Stimulated activated CD4-positive, alpha-beta T cell treated with anti-CD3 and anti-CD28 coated beads, Interleukin-12 subunit alpha, Interleukin-12 subunit beta, amount 100 ng/mL, for 4 hours (primary cell): ENCODE data around the gene FCAMR.
A peak's percentile ranks its signal among the peaks of the same experiment; 100 is the strongest.

Experiments
- DNase-seq: peaks from one replicate; pipeline ENCODE4 v3.0.0-alpha.2; 2020

The FCAMR gene

DNA sequence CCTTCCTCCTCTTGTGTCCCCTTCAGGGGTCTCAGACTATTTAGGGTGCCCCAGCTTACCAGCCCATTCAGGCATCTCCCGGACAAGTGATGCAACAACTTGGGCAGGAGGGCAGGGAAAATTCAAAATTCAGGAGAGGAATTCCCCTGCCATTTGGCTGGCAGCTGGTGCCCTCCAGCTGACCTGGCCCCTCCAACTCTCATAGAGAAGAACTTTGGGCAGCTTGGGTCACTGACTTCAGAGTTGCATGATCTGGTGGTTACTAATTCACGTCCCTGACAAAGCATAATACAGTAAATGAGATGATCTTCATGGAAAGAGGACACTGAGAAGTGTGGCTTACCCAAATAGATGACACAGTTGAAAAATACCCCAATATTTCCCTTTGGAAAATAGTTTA lies at the start of gene FCAMR:
FCAMR (minus strand) TSS at position 15 of the 400 bp plus-strand sequence. CDS start 335 bp downstream, outside the sequence.
- no peak for DNase-seq

DNA sequence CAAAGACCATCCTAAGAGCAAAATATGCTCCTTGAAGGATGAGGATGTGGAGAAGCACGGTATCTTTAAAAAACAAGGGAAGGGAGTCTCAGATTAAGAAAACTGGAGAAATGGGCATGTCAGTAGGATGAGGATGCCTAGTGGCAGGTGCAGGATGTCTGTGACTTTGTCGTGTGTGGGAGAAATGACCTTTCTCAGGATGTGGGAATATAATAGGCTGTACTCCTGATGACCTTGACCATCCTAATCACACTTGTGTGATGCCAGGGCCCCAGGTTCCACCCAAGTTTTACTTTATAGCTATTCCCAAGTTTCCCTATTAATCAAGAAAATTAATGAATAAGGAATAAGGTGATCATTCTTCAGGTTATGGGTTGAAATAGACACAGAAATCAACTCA lies 49.4 kb upstream of the FCAMR start:
- no peak for DNase-seq

GRCh38 chr1:207019161-207019560 lies 48.9 kb upstream of the FCAMR start:
- no peak for DNase-seq

- DNase-seq = no peak
These were observed 48.4 kb upstream of the FCAMR start for GRCh38 chr1:207018707-207019106.

GRCh38 chr1:207017615-207018559 lies 47.6 kb upstream of the FCAMR start:
- no peak for DNase-seq

DNA sequence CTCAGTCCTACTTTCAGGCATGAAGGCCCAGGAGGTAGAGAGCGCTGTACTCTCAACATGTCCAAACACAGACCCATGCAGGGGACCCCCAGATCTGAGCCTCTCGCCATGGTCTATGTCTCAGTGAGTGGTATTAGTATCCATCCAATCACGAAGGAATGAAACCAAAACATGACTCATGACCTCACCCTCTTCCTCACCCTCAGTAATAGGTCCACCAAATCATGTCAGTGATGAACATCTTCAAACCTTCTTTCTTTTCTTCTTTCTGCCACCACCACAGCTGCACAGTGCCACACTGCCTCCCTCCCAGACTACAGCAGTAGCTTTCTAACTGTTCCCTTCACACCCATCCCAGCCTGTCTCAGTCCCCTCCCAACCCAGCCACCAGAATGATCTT lies 45.5 kb upstream of the FCAMR start:
- no peak for DNase-seq

- DNase-seq = no peak
These were observed 44.5 kb upstream of the FCAMR start for GRCh38 chr1:207014728-207015127.

DNA sequence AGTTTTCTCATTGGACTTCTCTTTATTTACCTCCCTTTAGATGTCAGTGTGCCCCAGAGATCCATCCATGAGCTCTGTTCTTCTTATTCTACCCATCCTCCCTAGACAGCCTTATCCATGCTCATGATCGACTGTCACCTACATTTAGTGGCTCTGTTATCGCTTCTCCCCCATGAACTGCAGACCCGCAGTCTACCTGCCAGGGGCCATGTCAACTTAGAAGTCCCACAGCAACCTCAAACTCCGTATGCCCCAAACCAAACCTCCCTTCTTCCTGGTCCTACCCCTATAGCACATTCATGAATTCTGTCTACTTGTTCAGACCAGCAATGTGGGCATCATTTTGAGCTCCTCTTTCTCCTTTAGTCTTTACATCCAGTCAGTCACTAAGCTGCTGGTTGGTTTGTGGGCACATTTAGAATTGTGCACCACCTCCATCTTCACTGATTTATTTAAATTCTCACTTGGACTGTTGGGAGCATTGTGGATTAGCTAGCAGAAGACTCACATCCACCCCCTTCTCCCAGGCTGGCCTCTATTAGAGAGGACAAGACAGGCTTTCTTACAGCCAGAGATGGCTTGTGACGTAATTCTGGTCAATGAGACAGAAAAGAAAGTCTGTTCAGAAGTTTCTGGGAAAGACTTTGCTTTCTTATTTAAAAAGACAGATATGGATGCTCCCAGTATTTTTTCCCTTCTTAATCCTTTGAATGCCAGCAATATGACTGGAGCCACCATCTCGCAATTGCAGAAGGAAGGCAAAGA lies 43.2 kb upstream of the FCAMR start:
- DNase-seq = no peak

DNA sequence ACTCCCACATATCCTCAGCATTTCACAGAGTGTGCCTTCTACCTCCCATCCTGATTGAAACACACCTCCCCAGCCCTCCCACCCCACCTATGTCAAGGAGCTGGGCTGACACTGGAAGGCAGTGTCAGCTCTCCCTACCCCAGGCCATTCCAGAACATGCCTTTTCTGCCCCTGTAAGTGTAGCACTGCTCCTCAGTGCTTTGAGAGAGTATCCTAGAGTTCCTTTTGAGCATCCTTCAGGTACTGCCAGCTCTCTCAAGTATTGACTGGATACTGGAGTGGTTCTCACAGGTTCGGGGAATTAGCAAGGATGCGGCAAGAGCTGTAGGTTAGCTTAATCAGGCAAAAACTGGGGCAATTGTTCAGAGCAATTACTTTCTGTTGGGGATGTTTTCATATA lies 40.5 kb upstream of the FCAMR start:
- no peak for DNase-seq

- no peak for DNase-seq
These were observed 39.7 kb upstream of the FCAMR start for GRCh38 chr1:207009945-207010344.

DNA sequence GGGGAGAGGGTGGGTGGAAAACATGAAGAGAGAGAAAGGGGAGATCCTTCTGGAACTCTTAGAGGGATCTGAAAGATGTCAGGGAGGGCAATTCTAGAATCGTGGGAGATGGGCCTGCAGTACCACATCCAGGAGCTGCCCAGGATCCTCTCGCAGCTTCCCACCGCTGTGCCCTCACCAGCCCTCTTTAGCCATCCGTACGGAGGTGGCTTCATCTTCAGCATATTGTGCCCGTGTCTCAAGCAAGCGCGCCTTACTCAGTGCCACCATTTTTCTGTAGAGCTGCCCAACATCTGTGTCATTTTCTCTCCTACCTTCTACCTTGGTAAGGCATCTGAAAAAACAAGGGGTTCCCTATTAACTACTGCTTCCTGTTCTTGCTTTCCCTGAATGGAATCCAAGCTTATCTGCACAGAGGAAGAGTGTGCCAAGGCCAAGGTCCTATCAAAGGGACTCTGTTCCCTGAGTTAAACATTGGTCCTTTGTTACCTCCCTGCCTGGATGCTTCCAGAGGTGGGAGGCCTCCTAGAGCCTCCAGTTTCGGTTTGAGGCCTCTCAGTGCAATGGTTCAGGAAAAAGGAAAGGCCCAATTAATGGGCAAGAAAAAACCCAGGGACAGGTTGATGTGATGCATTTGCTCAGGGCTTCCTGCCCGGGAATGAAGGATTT lies 39.1 kb upstream of the FCAMR start:
- DNase-seq = no peak

DNA sequence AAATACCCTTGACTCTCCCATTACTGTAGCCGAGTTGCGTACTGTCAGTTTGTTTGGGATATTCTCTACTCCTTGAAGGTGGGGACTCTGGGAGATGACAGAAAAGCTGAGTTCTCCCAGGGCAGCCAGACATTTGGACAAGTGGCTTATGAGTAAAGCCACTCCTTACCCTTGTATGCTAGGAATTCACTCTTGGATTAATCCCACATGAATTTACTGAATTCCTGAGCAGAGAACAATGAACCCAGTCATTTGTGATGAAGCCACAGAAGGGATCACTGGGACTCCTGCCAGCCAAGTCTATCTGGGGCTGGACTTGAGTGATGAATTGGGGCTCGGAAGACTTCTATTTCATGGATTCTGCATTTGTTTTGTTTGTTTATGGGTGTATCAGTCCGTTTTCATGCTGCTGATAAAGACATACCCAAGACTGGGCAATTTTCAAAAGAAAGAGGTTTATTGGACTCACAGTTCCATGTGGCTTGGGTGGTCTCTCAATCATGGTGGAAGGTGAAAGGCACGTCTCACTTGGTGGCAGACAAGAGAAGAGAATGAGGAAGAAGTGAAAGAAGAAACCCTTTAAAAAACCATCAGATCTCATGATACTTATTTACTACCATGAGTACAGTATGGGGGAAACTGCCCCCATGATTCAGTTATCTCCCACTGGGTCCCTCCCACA lies 37.2 kb upstream of the FCAMR start:
- no peak for DNase-seq

- no peak for DNase-seq
These were observed 36.7 kb upstream of the FCAMR start for GRCh38 chr1:207006914-207007313.

- no peak for DNase-seq
These were observed 35.8 kb upstream of the FCAMR start for GRCh38 chr1:207006083-207006482.

GRCh38 chr1:207004931-207005830 lies 34.9 kb upstream of the FCAMR start:
- DNase-seq = peak; percentile 28

DNA sequence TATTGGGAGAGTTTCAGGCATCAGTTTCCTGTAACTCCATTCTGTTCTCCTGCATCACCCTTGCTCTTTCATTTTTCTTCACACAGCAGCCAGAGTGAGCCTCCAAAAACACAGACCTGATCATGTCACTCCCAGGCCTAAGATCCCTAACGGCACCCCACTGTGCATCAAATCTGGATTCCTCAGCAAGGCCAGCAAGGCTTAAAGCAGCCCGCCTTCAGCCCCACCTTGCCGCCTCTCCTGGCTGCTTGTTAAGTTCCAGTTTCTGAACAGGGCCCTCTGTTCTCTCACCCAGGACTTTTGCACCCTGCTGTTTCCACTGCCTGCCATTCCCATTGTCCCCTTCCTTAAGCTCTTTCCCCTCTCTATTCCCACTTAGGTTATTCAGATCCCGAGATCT lies 33.0 kb upstream of the FCAMR start:
- DNase-seq = no peak

- DNase-seq = no peak
These were observed 32.5 kb upstream of the FCAMR start for GRCh38 chr1:207002724-207003146.

- DNase-seq = no peak
These were observed 31.4 kb upstream of the FCAMR start for GRCh38 chr1:207001492-207002245.

GRCh38 chr1:207000651-207001291 lies 30.5 kb upstream of the FCAMR start:
- DNase-seq = no peak

- DNase-seq = no peak
These were observed 28.6 kb upstream of the FCAMR start for GRCh38 chr1:206998816-206999215.
